Measurements from ENCODE around the gene SERPINA4.

SERPINA4 gene

GRCh38 chr14:94584591-94585280 lies 23.5 kb downstream of the SERPINA4 start:
- FAIRE-seq = no peak
- TF ChIP-seq POLR2A (IDR thresholded peaks at IDR 0.05; ENCODE audit: low read depth, low read length) (no peak), TAF1 (IDR thresholded peaks at IDR 0.05; ENCODE audit: borderline replicate concordance, low read depth, low read length) (no peak), POLR2AphosphoS5 (IDR thresholded peaks at IDR 0.05; ENCODE audit: low read depth, low read length) (no peak)
- DNase-seq (ENCODE audit: insufficient read length) = no peak

- DNase-seq (ENCODE audit: insufficient read length) (no peak), FAIRE-seq (no peak)
Measured at GRCh38 chr14:94586635-94587034, 25.4 kb downstream of the SERPINA4 start.

GRCh38 chr14:94588311-94588710 lies 27.1 kb downstream of the SERPINA4 start:
- TF ChIP-seq TAF1 (IDR thresholded peaks at IDR 0.05; ENCODE audit: borderline replicate concordance, low read depth, low read length) = no peak
- no peak for TF ChIP-seq POLR2AphosphoS5 (IDR thresholded peaks at IDR 0.05; ENCODE audit: low read depth, low read length)
- no peak for TF ChIP-seq POLR2A (IDR thresholded peaks at IDR 0.05; ENCODE audit: low read depth, low read length)
- FAIRE-seq (no peak), DNase-seq (ENCODE audit: insufficient read length) (no peak)

More at GRCh38 chr14:94586635-94587034, 25.4 kb downstream of the SERPINA4 start:
- TF ChIP-seq TAF1 (IDR thresholded peaks at IDR 0.05; ENCODE audit: borderline replicate concordance, low read depth, low read length) (no peak), POLR2A (IDR thresholded peaks at IDR 0.05; ENCODE audit: low read depth, low read length) (no peak), POLR2AphosphoS5 (IDR thresholded peaks at IDR 0.05; ENCODE audit: low read depth, low read length) (no peak)

GRCh38 chr14:94591073-94591472 lies 29.8 kb downstream of the SERPINA4 start:
- no peak for FAIRE-seq
- no peak for TF ChIP-seq POLR2A (IDR thresholded peaks at IDR 0.05; ENCODE audit: low read depth, low read length)
- TF ChIP-seq TAF1 (IDR thresholded peaks at IDR 0.05; ENCODE audit: borderline replicate concordance, low read depth, low read length) = no peak
- TF ChIP-seq POLR2AphosphoS5 (IDR thresholded peaks at IDR 0.05; ENCODE audit: low read depth, low read length) = no peak
- no peak for DNase-seq (ENCODE audit: insufficient read length)

DNA sequence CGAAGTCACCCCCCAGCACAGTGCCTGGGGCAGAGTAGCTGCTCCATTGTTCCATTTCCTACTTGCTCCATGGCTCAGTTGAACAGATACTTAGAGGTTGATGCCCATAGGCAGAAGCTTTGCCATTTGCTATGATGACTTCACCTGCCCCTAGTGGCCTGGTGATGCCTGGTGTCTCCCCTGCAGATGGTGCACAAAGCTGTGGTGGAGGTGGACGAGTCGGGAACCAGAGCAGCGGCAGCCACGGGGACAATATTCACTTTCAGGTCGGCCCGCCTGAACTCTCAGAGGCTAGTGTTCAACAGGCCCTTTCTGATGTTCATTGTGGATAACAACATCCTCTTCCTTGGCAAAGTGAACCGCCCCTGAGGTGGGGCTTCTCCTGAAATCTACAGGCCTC lies 30.6 kb downstream of the SERPINA4 start:
- DNase-seq (ENCODE audit: insufficient read length) (no peak), FAIRE-seq (no peak)
- no peak for TF ChIP-seq POLR2AphosphoS5 (IDR thresholded peaks at IDR 0.05; ENCODE audit: low read depth, low read length)
- no peak for TF ChIP-seq TAF1 (IDR thresholded peaks at IDR 0.05; ENCODE audit: borderline replicate concordance, low read depth, low read length)
- no peak for TF ChIP-seq POLR2A (IDR thresholded peaks at IDR 0.05; ENCODE audit: low read depth, low read length)

GRCh38 chr14:94592457-94592856 lies 31.2 kb downstream of the SERPINA4 start:
- no peak for FAIRE-seq
- TF ChIP-seq TAF1 (IDR thresholded peaks at IDR 0.05; ENCODE audit: borderline replicate concordance, low read depth, low read length) = no peak
- DNase-seq (ENCODE audit: insufficient read length) = no peak

- FAIRE-seq = no peak
- no peak for DNase-seq (ENCODE audit: insufficient read length)
- no peak for TF ChIP-seq TAF1 (IDR thresholded peaks at IDR 0.05; ENCODE audit: borderline replicate concordance, low read depth, low read length)
- no peak for TF ChIP-seq POLR2A (IDR thresholded peaks at IDR 0.05; ENCODE audit: low read depth, low read length)
- no peak for TF ChIP-seq POLR2AphosphoS5 (IDR thresholded peaks at IDR 0.05; ENCODE audit: low read depth, low read length)
Measured at GRCh38 chr14:94593376-94593748, 32.1 kb downstream of the SERPINA4 start.

DNA sequence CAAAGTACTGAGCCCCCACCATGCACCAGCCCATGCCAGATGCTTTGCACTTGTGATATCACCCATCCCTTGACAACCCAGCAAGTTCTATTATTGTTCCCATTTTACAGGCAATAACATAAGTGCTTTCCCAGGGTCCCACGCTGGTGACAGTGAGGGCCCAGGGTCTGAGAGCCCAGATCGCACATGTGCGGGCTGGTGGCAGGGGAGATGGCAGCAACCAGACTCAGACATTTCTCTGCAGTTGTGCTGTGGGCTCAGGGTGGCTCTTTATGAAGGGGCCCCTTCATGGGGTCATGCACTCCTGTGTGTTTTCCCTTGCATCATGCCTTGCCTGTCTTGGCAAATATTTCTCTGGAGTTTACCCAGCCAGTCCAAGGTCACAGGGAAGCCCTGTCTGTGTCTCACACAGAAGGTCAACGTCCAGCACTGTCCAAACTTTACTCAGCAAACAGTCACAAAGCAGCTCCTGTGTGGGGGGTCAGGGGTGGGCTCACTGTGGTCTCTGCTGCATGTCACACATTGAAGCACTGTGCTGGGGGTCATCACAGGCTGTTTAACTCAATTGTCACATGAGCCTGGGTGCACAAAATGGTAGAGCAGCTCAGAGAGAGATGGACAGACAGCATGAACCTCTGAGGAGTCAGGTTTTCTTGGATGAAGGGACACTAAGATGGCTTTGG lies 32.6 kb downstream of the SERPINA4 start:
- TF ChIP-seq POLR2AphosphoS5 (IDR thresholded peaks at IDR 0.05; ENCODE audit: low read depth, low read length) = no peak
- TF ChIP-seq TAF1 (IDR thresholded peaks at IDR 0.05; ENCODE audit: borderline replicate concordance, low read depth, low read length) = no peak
- no peak for TF ChIP-seq POLR2A (IDR thresholded peaks at IDR 0.05; ENCODE audit: low read depth, low read length)
- no peak for DNase-seq (ENCODE audit: insufficient read length)
- FAIRE-seq = no peak

DNA sequence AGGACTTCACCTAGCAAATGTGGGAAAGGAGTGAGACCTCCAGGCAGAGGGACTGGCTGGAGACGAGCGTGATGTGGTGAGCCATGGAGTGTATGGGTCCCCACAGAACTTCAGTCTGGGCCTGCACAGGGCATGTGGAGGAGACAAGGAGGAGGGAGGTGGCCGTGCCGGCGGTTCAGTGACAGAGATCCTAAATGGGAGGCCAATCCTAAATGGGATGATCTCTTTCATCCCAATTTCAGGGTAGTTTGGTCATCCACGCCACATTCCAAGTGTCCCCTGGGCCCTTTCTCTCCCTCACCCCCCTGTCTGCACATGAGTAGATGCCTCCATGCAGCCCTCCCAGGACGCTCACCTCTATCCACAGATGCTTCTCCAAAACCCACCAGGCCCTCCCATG lies 33.2 kb downstream of the SERPINA4 start:
- DNase-seq (ENCODE audit: insufficient read length) = no peak
- no peak for FAIRE-seq
- TF ChIP-seq TAF1 (IDR thresholded peaks at IDR 0.05; ENCODE audit: borderline replicate concordance, low read depth, low read length) (no peak), POLR2AphosphoS5 (IDR thresholded peaks at IDR 0.05; ENCODE audit: low read depth, low read length) (no peak), POLR2A (IDR thresholded peaks at IDR 0.05; ENCODE audit: low read depth, low read length) (no peak)

- FAIRE-seq = no peak
Measured at GRCh38 chr14:94595912-94596311, 34.7 kb downstream of the SERPINA4 start.

DNA sequence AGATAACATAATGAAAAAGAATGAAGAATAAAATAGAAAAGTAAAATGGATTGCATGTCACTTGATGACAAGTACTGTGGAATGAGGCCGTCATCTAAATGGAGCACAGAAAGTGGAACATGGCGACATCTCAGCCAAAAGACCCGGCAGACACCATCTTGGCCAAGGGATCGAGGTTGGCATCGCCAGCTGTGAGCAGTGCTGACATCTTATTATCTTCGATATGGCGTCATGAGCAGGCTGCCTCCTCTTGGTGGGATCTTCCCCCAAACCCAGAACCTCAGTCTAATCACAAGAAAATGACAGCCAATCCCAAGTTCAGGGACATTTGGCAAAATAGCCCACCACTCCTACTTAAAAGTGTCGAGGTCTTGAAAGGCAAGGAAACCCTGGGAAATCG lies 35.1 kb downstream of the SERPINA4 start:
- no peak for DNase-seq (ENCODE audit: insufficient read length)
- no peak for FAIRE-seq
- TF ChIP-seq POLR2A (IDR thresholded peaks at IDR 0.05; ENCODE audit: low read depth, low read length) = no peak
- no peak for TF ChIP-seq POLR2AphosphoS5 (IDR thresholded peaks at IDR 0.05; ENCODE audit: low read depth, low read length)
- no peak for TF ChIP-seq TAF1 (IDR thresholded peaks at IDR 0.05; ENCODE audit: borderline replicate concordance, low read depth, low read length)

More at GRCh38 chr14:94595912-94596311, 34.7 kb downstream of the SERPINA4 start:
- no peak for TF ChIP-seq TAF1 (IDR thresholded peaks at IDR 0.05; ENCODE audit: borderline replicate concordance, low read depth, low read length)
- DNase-seq (ENCODE audit: insufficient read length) = no peak

GRCh38 chr14:94597788-94598187 lies 36.5 kb downstream of the SERPINA4 start:
- TF ChIP-seq TAF1 (IDR thresholded peaks at IDR 0.05; ENCODE audit: borderline replicate concordance, low read depth, low read length) (no peak), POLR2AphosphoS5 (IDR thresholded peaks at IDR 0.05; ENCODE audit: low read depth, low read length) (no peak), POLR2A (IDR thresholded peaks at IDR 0.05; ENCODE audit: low read depth, low read length) (no peak)
- FAIRE-seq (no peak), DNase-seq (ENCODE audit: insufficient read length) (no peak)

Data from GM12892 (cell line).